ENCODE data around the gene KRTAP4-6.

DNA sequence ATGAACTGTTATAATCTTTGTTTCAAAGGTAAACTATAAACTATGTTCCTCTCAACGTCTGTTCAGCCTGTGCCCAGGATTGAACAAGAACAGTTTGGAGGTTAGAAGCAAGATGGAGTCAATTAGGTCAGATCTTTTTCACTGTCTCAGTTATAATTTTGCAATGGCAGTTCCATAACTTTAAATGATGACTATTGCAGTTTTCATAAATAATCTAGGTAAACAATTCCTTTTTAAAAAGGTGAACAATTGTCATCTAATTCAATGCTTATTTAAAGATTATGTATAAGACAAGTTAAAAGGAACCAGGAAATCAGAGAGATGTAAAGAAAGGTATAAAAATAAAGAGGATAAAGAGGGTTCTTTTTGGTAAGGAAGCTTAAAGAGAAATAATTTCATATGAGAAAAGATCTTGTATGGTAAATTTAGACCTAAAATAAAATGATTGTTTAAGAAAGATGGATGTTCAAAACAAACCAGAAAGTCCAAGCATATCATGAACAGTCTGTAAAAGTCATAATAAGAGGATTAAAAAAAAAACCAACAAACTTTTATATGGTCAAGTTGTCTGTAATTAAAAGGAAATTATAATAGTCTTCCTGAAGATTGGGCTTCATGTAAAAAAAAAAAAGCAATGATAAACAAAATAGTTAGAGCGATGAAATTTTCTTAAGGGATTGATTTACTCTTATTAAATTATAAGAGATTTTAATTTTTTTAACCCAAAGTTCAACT lies 29.0 kb downstream of the KRTAP4-6 start:
- TF ChIP-seq, protein P1, sequence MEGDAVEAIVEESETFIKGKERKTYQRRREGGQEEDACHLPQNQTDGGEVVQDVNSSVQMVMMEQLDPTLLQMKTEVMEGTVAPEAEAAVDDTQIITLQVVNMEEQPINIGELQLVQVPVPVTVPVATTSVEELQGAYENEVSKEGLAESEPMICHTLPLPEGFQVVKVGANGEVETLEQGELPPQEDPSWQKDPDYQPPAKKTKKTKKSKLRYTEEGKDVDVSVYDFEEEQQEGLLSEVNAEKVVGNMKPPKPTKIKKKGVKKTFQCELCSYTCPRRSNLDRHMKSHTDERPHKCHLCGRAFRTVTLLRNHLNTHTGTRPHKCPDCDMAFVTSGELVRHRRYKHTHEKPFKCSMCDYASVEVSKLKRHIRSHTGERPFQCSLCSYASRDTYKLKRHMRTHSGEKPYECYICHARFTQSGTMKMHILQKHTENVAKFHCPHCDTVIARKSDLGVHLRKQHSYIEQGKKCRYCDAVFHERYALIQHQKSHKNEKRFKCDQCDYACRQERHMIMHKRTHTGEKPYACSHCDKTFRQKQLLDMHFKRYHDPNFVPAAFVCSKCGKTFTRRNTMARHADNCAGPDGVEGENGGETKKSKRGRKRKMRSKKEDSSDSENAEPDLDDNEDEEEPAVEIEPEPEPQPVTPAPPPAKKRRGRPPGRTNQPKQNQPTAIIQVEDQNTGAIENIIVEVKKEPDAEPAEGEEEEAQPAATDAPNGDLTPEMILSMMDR (IDR thresholded peaks at IDR 0.05; ENCODE audit: low read length), result no peak
- TF ChIP-seq EZH2 (optimal IDR thresholded peaks at IDR 0.05; ENCODE audit: low read depth, low read length), result no peak

All from MM.1S (cell line).